Activated CD4-positive, CD25-positive, alpha-beta regulatory T cell treated with anti-CD3 and anti-CD28 coated beads, Interleukin-2, amount 50 U/mL, for 24 hours (primary cell): Measurements from ENCODE around the gene GPATCH2L.

Source experiments
- ATAC-seq, 2 donors: fragments of 150-1000 bp; cut with Tn5 transposase; one replicate each; pipeline ENCODE4 v1.10.0; 2021; ENCODE audit warnings: mild to moderate bottlenecking in 1 of 2, moderate library complexity in 1 of 2

Gene GPATCH2L

DNA sequence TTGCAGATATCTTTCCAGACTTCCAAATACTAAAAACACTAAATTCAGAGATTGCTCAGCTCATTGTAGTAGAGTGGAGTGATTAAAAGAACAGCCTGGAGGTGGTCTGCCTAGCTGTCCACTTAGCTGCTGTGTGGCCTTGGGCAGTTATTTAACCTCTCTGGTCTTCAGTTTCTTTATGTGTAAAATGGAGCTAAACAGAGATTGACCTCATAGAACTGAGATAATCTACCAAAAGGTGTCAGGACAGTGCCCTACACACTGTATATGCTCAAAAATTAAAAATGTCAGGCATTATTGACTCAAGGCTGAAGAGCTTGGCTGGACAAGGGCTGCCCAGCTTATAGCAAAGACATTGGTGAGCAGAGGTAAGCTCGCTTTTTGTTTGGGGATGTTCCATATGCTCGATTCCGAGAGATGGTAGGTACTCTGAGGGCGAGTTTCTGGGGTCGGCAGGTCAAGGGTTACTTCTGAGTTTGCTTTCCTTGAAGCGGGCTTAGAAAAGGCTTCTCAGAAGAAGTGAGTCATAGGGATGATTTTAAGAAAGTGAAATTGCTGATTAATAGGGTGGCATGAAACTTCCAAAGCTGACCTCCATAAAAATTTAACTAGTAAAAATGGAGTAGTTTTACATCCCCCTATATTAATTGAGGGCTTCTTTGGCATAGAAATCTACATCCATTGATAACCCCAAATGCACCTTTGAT is 107.5 kb downstream of the GPATCH2L start:
- ATAC-seq = no peak

DNA sequence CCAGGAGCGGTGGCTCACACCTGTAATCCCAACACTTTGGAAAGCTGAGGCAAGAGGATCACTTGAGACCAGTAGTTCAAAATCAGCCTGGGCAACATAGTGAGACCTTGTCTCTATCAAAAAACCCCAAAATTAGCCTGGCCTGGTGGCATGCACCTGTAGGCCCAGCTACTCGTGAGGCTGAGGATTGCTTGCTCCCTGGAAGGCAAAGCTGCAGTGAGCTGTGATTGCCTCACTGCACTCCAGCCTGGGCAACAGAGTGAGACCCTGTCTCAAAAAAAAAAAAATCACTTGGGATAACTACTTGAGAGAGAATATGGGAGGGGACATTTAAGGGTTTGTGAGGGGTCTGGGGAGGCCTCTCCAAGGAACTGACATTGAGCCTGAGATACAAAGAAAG is 109.0 kb downstream of the GPATCH2L start:
- no peak for ATAC-seq

DNA sequence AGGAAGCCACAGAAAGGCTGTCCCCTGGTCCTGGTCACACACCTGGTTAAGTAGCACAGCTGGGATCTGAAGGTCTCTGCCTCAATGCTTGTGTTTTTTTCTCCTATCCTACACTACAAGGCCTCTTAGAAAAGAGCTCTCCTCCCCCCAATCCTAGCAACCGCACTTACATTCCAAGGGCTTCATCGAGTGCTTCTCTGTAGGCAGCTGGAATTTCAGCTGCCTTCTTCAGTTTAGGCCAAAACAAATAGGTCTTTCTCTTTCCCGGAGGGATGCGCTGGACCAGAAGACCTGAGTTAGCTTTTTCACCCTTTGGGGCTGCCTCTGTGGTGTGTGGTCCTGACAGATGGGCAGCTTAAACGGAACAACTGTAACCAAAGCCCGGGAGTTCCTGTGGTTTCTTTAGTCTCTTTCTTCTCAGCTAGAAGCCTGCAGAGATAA is 109.7 kb downstream of the GPATCH2L start:
- no peak for ATAC-seq

DNA sequence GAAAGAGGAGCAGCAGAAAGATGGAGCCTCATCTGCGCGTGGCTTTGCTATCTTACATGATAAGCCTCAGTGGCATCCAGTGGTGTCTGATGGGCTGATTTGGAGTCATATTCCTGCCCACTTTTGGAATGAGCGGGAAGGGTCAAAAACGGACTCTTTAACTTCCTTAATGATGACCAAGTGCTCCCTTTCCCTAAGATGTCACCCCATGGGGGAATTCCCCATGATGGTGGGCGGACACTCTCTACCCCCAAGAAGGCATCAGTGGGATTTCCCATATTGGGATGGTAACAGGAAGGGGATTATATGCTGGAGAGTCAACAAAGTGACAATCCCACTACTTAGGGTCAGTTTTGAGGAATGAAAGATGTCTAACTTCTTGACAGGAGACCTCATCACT is 110.9 kb downstream of the GPATCH2L start:
- no peak for ATAC-seq
